Endothelial cell of umbilical vein (primary cell): ENCODE results near the gene LMAN2. TPM values are rescaled to one million over a fixed set of nuclear protein-coding genes. Genes with fewer than 3 reads are reported as not detected.
A peak's percentile ranks its signal among the peaks of the same experiment; 100 is the strongest.

Experiments used
- BruUV-seq: library from RNA; stranded (reverse); fragments of 400-500 nt; replicated peaks from 2 replicates; lab custom pipeline; 2021; lab: Mats Ljungman, UMichigan
- CTCF ChIA-PET: fragments of 300-600, 350-600 bp; sonication (Branson Sonifier 250); formaldehyde crosslinking; loops from one replicate; lab custom pipeline; 2021; ENCODE audit warnings: antibody characterized with exemption, inconsistent platforms; lab: Charles Lee
- POLR2A ChIA-PET: fragments of 300-600, 350-600 bp; sonication (Branson Sonifier 250); formaldehyde crosslinking; loops from one replicate; lab custom pipeline; 2021; ENCODE audit warnings: antibody characterized with exemption, inconsistent platforms; lab: Charles Lee
- DNase-seq: peaks from one replicate; pipeline ENCODE4 v3.0.0-alpha.2; 2011; ENCODE audit warnings: low read depth, low spot score
- FAIRE-seq: peaks from 2 replicates; lab custom pipeline; 2011; peaks lifted over from hg19 to GRCh38; lab: Jason Lieb, UNC
- H2AFZ ChIP-seq: 2 replicates; pipeline ENCODE4 v1.6.0; 2012; ENCODE audit warnings: low read depth, low read length, control low read depth, inconsistent platforms
- H3K27ac ChIP-seq: 2 replicates; pipeline ENCODE4 v1.5.1; 2011; ENCODE audit warnings: low read depth, mild to moderate bottlenecking, control low read depth, low read length, moderate library complexity; ENCODE audit not compliant: insufficient read depth
- H3K27me3 ChIP-seq, 2 experiments: 2 replicates each; pipeline versions ENCODE4 v1.6.0 to v1.6.1; 2011; ENCODE audit warnings: low read length in 2 of 2, mixed read lengths in 1 of 2; ENCODE audit not compliant: control insufficient read depth in 2 of 2, insufficient read depth in 2 of 2
- H3K36me3 ChIP-seq, 2 experiments: 2 replicates in 1 of 2; 3 replicates in 1 of 2; pipeline ENCODE4 v1.5.1; 2011; ENCODE audit warnings: low read length in 2 of 2, mild to moderate bottlenecking in 1 of 2, moderate library complexity in 1 of 2; ENCODE audit not compliant: control insufficient read depth in 2 of 2, insufficient read depth in 2 of 2; ENCODE audit errors: extremely low read depth in 1 of 2
- H3K4me1 ChIP-seq: 3 replicates; pipeline ENCODE4 v1.5.1; 2011; ENCODE audit warnings: mild to moderate bottlenecking, low read length; ENCODE audit not compliant: control insufficient read depth, insufficient read depth; ENCODE audit errors: extremely low read depth
- H3K4me2 ChIP-seq: 2 replicates; pipeline ENCODE4 v1.6.1; 2011; ENCODE audit warnings: low read length, control low read depth, mixed read lengths; ENCODE audit not compliant: insufficient read depth
- H3K4me3 ChIP-seq, 3 experiments: fragments of 200-600 bp in 1 of 3; sonication (generic), shearing (Covaris generic) in 1 of 3; replicated peaks in 1 of 3; 2 replicates each; pipeline ENCODE4 v1.5.1; 2011 to 2016; ENCODE audit warnings: control low read depth in 3 of 3, low read length in 3 of 3, mild to moderate bottlenecking in 2 of 3, inconsistent platforms in 1 of 3, low read depth in 1 of 3, moderate library complexity in 1 of 3; ENCODE audit not compliant: insufficient read depth in 1 of 3
- H3K79me2 ChIP-seq: 2 replicates; pipeline ENCODE4 v1.6.0; 2012; ENCODE audit warnings: low read length, inconsistent platforms; ENCODE audit not compliant: control insufficient read depth, insufficient read depth
- H3K9ac ChIP-seq: replicated peaks from 2 replicates; pipeline ENCODE3; 2011; ENCODE audit warnings: low read length, control low read depth; ENCODE audit not compliant: insufficient read depth; ENCODE audit errors: extremely low read depth
- H3K9me1 ChIP-seq: replicated peaks from 3 replicates; pipeline ENCODE4 v1.6.0; 2011; ENCODE audit warnings: mild to moderate bottlenecking, low read length; ENCODE audit not compliant: control insufficient read depth, insufficient read depth; ENCODE audit errors: extremely low read depth
- H3K9me3 ChIP-seq: replicated peaks from 2 replicates; pipeline ENCODE4 v1.5.1; 2012; ENCODE audit warnings: low read length, inconsistent platforms; ENCODE audit not compliant: control insufficient read depth, insufficient read depth
- H4K20me1 ChIP-seq: replicated peaks from 2 replicates; pipeline ENCODE3; 2011; ENCODE audit warnings: mild to moderate bottlenecking, low read length; ENCODE audit not compliant: control insufficient read depth, insufficient read depth; ENCODE audit errors: extremely low read depth
- FOS ChIP-seq: IDR thresholded peaks from 2 replicates; pipeline ENCODE4 v1.6.1; 2011; ENCODE audit warnings: mild to moderate bottlenecking, low read length, moderate library complexity, borderline replicate concordance; ENCODE audit not compliant: insufficient read depth
- MAX ChIP-seq: IDR thresholded peaks from 2 replicates; pipeline ENCODE4 v1.6.1; 2011; ENCODE audit not compliant: insufficient read depth, insufficient read length
- dilution Hi-C: fragments of 300-500 bp; cut with MboI; formaldehyde crosslinking; loops from one replicate; pipeline ENCODE4 v1.15.0; 2019; ENCODE audit warnings: low sequenced_read_pairs; ENCODE audit not compliant: extremely low pct_ligation_motif_present
- intact Hi-C: fragments of 100-400 bp; cut with micrococcal nuclease; formaldehyde crosslinking; loops from one replicate; pipeline ENCODE4 v1.10.0; 2022
- polyA plus RNA-seq, 4 experiments: library from polyadenylated mRNA; depleted of rRNA in 3 of 4; stranded (reverse) in 3 of 4; unstranded in 1 of 4; fragments of >200 nt; gene quantifications; 2 replicates each; pipeline versions ENCODE4 v1.2.1 to v1.2.3, GENCODE V29; 2011 to 2012; ENCODE audit warnings: missing spikeins in 1 of 4
- total RNA-seq: library from RNA; stranded (reverse); gene quantifications from 2 replicates; pipeline ENCODE4 v1.2.3, GENCODE V29; 2021

Gene LMAN2
- total and polyA plus RNA-seq, 2 donors (not counting 3 experiments of a cell fraction or from before 2014, with no cell fraction given) = 151 to 370 TPM

- BruUV-seq = no TSS peak
- POLR2A ChIA-PET = interaction anchor here (1.5 kb wide), 1 partner anchor 26 kb away, joined by 4 read pairs; no protein-coding TSS in a partner anchor
- Histone ChIP-seq H3K36me3 (no peaks in the 10 kb centered on the region), H3K27ac (no peak overlapping the region), H2AFZ (no peak overlapping the region), H4K20me1 (no peaks in the 10 kb centered on the region), H3K9me3 (no peaks in the 10 kb centered on the region), H3K27me3 (peaks cover 0 to 4% of the 10 kb centered on the region in 2 experiments), H3K4me2 (no peak overlapping the region), H3K9ac (no peak overlapping the region), H3K79me2 (no peaks in the 10 kb centered on the region), H3K4me3 (no peak overlapping the region), H3K4me1 (no peaks in the 10 kb centered on the region), H3K9me1 (no peaks in the 10 kb centered on the region)
- dilution Hi-C loops = no loop called here
- FAIRE-seq (no peak), DNase-seq (no peak)
- TF ChIP-seq FOS = peak; percentile 18
- TF ChIP-seq MAX = no peak
- CTCF ChIA-PET = interaction anchor here (0.5 to 3.6 kb wide), 14 partner anchors 8 to 76 kb away, joined by 3 to 38 read pairs (median 4); no protein-coding TSS in a partner anchor
- intact Hi-C loops = no loop called here
These were observed 27.7 kb upstream of the LMAN2 start for GRCh38 chr5:177378884-177379883.
